IPS-NIHi11 (cell line): ENCODE data around the gene ENO1.
"Not testable (repeated sequence)": the region's sequence is repeated elsewhere in the genome, so short reads cannot be mapped to it uniquely, and the experiment has no call there.

ENCODE experiments used
- DNase-seq: peaks from one replicate; pipeline ENCODE4 v3.0.0; 2012; ENCODE audit warnings: mixed read lengths, low spot score

The ENO1 gene

GRCh38 chr1:8896775-8897174 is 18.3 kb upstream of the ENO1 start:
- DNase-seq, result not testable (repeated sequence)

DNA sequence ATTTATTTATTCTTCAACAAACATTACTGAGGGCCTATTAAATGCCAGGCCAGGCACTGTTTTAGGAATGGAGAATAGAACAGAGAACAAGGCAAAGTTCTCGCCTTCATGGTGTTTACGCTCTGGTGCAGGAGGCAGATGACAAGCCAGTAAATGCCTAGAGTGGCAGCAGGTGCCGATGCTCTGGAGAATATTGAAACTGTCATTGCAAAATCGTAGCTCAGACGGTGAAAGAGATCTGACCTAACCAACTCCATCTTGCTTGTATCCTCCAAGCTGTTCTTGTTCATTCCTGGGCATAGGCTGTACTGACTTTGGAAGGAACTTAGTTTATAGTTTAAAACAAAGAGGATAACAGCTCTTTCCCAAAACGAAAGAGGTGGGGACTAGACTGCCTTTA is 13.5 kb upstream of the ENO1 start:
- DNase-seq, result no peak

- DNase-seq, result no peak
Measured at GRCh38 chr1:8891401-8891800, 12.9 kb upstream of the ENO1 start.

- no peak for DNase-seq
Measured at GRCh38 chr1:8889925-8890785, 11.7 kb upstream of the ENO1 start.

- DNase-seq, result no peak
Measured at GRCh38 chr1:8889103-8889846, 10.8 kb upstream of the ENO1 start.

GRCh38 chr1:8886589-8886988 is 8.1 kb upstream of the ENO1 start:
- DNase-seq, result no peak

- DNase-seq, result not testable (repeated sequence)
Measured at GRCh38 chr1:8886031-8886524, 7.6 kb upstream of the ENO1 start.

- DNase-seq, result not testable (repeated sequence)
Measured at GRCh38 chr1:8884105-8884504, 5.6 kb upstream of the ENO1 start.

DNA sequence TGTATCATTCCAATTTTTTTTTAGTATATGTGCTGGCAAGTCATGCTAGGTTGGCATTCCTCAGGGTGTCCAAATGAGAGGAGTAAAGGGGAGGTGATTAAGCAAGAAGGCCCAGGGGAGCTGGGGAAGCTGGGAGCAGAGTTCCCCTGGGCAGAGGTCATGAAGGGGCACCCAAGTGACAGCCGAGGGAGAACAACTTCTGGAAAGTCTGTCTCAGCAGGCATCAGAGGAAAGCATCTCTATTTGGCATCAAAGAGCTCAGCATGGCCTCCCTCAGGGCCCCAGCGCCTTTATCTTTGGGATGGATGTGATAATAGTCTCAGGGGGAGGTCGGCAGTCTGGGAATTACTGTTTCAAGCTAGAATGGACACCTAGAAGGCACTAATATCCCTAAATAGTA is 5.0 kb upstream of the ENO1 start:
- no peak for DNase-seq

- DNase-seq, result peak; percentile 39
Measured at GRCh38 chr1:8879922-8880676, 1.6 kb upstream of the ENO1 start.

GRCh38 chr1:8879464-8879921 is 1.0 kb upstream of the ENO1 start:
- no peak for DNase-seq

- peak; percentile 95 for DNase-seq
Measured at GRCh38 chr1:8878698-8879463, 395 bp upstream of the ENO1 start.

GRCh38 chr1:8876087-8876486 is 2.4 kb downstream of the ENO1 start:
- no peak for DNase-seq

DNA sequence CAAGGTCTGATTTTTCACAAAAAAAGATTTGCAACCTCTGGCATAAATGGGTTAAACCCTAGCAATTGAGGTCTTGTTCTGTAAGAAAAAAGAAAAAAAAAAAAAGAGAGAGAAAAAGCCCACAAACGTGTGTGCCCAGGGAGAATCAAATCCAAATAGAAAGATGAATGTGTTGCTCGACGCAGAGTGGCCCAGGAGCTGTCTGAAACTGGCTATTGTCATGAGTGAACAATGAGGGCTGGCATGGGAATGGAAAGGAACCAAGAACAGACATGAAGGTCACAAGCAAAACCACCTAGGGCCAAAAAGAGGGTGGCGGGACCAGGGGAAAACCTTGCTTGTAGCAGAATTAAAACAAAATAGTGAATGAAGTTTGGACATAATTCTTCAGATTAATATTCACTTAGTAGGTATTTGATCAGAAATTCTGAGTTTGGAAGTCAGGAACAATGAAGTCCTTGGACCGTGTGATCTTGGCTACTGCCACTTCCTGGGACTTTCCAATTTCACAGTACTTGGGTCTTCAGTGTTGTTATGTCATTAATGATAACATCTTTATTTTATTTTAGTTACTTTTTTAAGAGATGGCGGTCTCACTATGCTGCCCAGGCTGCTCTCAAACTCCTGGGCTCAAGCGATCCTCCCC is 3.1 kb downstream of the ENO1 start:
- DNase-seq, result no peak

GRCh38 chr1:8874230-8875201 is 4.0 kb downstream of the ENO1 start:
- DNase-seq, result no peak

DNA sequence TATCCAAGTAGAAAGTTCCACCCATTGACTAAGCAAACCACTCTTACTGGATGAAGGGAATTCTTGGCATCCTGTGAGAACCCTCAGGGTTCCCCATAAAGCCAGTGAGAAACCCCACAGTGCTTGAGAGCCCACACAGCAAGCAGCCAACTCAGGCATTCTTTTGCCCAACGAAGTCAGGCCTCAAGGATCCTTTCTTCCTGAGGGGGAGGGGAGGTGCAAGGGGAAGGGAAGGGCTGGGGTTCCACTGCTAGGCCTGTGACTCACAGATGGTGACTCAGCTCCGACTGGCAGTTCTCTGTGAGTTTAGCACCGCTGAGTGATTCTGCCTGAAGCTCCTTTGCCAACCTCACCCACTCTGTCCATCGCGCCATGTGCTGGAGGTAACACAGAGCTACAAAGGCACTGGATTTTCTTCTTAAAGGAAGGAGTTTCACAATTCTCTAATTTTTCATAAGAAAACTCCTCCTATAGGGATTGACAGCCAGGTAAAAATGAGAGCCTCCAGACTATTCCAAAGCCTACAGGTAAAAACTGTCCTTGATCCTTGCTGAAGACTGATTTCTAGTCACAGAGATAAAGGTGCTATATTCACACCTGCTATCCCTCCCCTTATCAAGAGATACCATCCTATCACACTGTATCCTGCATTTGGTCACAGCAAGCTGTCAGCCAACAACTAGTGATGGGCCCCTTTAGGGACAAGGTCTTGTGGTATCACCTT is 4.8 kb downstream of the ENO1 start:
- DNase-seq, result peak; percentile 73

DNA sequence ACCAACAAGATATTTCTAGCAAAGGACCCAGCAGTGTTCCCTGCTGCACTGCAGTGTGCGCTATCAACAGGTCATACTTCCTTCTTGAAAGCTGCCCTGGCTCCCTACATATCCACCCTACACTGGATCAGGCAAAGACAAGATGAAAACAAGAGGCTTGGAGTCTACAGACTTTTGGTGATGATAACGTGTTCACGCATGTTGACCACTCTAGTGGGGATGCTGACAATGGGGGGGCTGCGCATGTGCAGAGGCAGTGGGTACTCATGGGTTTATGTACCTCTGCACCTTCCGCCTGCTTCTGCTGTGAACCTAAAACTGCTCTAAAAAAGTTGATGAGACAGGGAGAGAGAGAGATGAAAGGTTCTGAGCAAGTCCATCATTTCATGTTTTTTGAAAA is 5.5 kb downstream of the ENO1 start:
- DNase-seq, result no peak

DNA sequence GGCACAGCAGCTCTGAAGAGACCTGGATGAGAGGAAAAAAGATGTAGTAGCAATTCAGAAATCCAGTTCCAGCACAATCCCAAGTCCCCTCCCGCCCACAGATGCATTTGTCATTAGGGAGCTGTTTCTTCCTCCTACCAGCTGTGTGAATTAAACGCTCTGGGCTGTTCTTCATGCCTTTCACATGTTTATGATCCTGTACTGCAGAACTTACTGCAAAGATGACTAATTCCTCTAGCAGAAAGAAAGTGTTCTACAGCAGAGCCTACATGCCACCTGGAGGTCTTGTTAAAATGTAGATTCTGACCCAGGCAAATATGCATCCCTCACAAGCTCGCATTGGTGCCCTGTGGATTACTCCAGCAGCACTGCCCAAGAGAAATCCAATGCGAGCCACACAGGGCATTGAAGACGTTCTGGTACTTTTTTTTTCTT is 6.5 kb downstream of the ENO1 start:
- DNase-seq, result no peak

DNA sequence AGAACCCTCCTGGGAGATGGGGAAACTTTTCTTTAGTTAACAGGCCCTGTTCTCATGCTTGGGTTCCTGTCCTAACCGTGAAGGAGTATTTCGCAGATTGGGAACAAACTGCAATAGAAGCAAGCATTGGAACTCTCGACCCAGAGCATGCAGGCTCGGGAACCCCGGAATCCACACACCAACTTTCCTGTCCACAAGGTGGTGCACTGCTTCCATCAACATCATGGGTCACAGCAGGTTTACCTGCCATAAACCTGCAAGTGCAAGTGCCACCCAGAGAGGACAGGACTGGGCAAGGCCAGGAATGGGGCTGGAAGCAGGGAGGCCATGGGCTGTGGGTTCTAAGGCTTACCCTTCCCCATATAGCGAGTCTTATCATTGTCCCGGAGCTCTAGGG is 6.9 kb downstream of the ENO1 start:
- no peak for DNase-seq
